Smooth muscle cell of the brain vasculature (primary cell): ENCODE measurements around the gene NAPA.

Source experiments
- DNase-seq: peaks from one replicate; pipeline ENCODE4 v3.0.0-alpha.2; 2012; ENCODE audit warnings: low read depth, low spot score

NAPA gene

DNA sequence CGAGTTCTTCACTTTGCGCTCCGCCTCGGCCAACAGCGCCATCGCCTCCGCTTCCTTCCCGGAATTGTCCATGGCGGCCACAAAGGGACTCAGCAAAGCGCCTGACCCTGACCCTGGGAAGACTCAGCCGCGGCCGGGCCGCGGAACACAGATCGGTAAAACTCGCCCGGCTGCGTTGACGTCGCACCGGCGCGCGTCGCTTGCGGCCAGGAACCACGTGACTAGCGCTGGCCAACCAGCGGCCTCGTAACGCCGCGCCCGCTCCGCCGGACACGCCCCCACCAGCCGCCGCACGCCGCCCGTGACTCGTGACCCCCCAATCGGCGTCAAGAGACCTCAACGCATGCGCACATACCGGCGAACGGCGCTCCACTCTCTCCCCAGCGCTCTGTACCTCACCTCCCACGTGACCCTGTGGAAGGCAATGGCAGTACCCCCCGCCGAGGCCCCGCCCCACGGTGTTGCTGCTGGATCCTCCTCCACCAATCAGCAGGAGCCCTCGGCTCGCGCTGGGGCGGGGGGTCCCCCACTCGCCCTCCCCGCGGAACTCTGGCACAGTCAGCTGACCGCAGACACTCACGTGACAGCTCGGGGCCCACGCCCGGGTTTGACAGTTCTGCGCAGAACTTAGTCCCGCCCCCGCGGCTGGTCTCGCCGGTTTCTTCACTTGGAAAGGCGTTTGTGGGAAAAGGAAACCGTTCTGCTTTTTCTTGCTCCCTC is at the start of gene NAPA:
NAPA (minus strand) TSS at position 195 of the 720 bp plus-strand sequence; CDS start at position 72, 123 bp downstream.
- DNase-seq, result peak; percentile 100

DNA sequence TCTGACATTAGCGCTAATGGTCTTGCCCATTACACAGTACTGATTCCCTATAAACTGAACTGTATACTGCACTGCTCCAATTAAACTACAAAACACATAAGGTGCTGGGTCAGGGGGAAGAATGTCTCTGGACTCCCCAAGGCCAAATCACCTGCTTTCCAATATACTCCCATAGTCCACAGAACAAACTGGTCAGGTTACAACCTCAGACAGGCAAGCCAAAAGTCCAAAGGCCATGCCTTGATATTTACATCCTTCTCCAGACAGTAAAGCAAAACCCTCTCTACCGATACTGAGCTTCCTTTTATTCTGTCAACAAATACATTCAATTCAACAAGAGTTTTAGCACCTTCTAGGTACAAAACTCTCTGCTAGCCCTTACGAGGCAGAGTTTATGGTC is 49.2 kb upstream of the NAPA start:
- no peak for DNase-seq

DNA sequence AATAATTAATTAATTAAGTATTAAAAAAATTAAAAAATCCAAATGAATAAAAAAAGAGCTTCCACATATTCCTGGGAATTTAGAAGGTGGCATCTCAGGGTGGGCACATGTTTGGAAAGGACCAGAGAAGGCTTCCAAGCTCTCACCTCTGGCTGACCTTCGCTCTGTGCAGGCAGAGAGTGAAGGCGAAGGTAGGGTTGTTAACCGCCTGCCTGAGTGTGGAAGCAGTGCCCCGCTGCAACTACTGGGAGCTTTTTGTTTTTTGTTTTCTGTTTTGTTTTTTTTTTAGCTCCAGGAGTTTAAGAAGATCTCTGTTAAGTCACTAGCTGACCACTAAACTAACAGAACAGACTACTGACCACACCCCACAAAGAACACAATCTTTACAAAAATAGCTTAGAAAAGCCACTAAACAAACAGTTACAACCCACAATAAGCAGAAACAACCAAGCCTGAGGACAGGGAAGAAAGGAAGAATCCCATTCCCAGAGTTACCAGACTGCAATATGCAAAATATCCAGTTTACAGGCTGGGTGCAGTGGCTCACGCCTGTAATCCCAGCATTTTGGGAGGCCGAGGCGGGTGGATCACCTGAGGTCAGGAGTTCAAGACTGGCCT is 46.7 kb upstream of the NAPA start:
- no peak for DNase-seq

DNA sequence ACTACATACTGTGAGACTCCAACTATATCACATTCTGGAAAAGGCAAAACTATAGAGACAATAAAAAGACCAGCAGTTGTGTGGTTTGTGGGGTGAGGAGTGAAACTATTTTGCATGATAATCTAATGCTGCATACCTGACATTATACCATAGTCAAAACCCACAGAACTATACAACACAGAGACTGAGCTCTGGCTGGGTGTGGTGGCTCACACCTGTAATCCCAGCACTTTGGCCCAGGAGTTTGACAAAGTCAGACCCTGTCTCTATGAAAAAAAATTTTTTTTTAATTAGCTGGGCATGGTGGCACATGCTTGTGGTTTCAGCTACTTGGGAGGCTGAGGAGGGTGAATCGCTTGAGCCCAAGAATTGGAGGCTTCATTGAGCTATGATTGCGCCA is 46.1 kb upstream of the NAPA start:
- DNase-seq, result no peak

DNA sequence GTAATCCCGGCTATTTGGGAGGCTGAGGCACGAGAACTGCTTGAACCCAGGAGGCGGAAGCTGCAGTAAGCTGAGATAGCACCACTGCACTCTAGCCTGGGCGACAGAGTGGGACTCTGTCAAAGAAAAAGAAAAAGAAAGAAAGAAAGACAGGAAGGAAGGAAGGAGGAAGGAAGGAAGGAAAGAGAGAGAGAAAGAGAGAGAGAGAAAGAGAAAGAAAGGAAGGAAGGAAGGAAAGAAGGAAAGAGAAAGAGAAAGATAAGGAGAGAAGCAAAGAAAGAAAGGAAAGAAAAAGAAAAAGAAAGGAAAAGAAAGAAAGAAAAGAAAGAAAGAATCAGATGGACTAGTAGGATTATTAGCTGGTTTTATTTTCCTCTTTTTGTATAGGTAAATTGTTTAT is 35.3 kb upstream of the NAPA start:
- DNase-seq, result no peak

DNA sequence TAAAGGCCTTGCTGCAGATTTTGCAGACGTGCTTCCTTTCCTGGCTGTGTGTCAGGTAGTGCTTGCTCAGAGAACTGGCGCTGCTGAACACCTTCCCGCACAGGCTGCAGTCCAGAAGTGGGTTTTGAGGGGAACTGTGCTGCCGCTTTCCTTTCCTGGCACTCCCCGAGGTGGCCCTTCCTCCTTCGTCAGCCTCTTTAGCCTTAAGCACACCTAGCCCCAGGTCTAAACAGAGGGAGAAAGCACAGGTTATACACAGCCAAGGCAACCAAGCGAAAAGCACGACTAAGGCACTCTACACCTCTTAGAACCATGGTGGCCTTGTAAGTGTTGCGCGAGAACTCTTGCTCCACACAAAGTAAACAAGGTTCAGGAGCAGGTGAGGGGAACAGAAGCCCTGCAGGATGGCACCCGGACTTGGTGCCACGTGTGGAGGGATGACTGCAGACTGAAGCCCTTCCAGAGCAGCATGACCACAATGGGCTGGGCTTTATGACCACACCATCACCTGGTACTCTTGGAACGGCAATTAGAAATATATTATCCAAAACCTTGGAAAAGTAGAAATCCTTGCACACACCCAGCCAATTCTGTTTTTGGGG is 34.5 kb upstream of the NAPA start:
- DNase-seq, result no peak

DNA sequence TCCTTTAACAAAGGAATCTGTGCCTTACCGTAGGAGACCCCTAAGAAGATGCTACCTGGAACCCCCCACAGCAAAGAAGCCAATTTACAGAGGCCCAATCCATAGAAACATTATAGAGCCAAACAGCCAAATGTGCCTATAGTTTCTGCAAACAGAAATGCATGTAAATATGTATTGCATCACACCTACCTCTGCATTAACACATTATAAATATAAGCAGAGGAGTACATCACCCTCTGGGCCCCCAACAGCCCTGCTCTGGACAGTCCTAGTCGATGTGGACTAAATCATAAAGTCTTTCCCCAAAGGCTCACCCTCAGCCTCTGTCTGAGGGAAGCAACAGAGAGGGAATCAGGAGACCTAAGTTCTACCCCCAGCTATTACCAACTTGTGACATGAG is 32.3 kb upstream of the NAPA start:
- no peak for DNase-seq

DNA sequence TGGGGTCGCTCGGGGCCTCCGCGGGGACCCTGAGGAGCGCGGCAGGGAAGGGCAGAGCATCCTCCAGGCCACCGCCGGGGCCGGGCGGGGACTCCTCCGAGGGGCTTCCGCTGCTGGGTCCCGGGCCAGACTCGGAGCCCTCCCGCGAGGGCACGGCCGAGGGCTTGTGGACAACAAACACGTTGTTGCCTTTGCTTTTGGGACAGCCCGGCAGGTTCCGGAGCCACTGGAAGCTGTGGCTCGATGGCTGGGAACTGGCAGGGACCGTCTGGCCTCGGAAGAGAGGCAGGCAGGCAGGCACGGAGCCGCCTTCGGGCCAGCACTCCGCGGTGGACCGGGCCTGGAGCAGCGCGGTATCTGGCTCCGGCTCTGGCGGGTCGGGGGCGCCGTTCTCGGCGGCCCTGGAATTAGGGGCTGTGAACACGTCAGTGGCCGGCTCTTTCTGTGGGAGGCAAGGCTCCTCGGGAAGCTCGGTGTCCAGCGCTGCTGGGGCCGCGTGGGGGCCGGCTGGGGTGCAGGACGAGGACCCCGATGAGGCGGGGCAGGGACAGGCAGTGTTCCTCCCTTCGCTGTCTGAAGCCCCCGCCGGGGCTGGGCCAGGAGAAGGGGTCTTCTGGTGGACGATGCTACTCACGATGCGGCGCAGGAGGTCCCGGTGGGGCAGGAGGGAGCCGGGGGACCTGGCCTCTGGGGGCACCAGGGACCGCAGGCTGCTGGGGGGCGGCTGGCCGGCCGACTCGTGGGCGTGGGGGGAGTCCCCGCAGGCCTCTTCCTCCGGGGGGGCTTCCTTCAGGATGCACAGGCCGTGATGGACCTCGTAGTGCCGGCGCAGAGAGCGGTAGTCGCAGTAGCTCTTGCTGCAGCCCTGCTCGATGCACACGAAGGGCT is 30.4 kb upstream of the NAPA start:
- DNase-seq, result no peak

DNA sequence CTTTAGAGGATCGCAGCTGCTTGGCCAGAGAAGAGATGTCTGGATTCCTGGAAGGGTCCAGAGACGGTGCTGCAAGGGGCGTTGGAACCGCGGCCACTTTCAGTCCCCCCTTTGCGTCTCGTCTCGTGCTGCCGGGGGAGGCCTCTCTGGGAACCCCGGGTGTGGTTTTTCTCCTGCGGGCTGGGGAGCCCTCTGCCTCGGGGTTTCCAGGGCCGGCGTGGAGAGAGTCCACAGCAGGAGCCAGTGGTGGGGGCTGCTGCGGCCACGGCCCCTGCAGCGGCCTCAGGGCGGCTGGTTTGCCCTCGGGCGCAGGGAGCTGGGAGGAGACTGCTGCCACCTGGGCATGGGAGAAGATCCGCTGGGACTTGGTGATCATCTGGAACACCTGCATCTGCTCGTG is 29.6 kb upstream of the NAPA start:
- DNase-seq, result no peak

DNA sequence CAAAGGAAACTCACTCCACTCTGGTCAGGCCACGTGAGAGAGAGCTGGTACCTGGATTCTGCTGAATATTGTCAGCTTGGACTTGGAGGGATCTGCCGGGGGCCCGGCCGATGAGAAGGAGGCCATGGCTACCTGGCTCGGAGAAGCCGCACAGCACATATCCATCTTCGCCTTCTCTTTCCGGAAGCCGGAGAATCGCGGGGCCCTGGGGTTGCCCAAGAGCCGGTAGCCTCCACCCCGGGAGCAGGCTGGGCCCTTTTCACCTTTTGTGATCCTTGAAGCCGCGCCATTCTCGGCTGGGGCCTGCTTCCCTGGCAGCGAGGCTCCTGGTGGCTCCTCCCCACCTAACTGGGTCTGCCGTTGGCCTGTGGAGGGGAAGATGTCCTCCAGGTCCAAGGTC is 29.2 kb upstream of the NAPA start:
- no peak for DNase-seq

DNA sequence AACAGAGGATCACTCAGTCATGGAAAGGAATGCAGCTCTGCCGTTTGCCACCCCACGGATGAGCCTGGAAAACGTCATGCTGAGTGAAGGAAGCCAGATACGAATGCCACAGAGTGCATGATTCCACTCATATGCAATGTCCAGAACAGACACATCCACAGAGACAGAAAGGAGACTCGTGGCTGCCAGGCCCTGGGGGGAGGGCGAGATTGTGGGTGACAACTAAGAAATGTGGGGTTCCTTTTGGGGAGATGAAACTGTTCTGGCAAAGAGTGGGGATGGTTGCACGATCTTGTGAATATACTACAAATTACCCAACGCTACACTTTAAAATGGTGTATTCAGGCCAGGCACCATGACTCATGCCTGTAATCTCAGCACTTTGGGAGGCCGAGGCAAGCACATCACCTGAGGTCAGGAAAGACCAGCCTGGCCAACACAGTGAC is 27.2 kb upstream of the NAPA start:
- no peak for DNase-seq

DNA sequence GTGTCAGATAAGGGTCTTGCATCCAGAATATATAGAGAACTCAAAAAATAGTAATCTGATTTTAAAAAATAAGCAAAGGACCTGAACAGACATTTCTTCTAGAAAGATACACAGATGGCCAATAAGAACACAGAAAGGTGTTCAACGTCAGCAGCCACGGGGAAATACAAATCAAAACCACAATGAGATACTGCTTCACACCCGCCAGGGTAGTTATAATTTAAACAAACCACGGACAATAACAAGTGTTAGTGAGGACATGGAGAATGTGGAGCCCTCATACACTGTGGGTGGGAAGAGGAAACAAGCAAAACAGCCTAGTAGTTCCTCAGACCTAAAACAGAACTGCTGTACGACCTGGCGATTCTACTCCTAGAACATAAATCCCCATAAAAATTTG is 26.7 kb upstream of the NAPA start:
- no peak for DNase-seq

DNA sequence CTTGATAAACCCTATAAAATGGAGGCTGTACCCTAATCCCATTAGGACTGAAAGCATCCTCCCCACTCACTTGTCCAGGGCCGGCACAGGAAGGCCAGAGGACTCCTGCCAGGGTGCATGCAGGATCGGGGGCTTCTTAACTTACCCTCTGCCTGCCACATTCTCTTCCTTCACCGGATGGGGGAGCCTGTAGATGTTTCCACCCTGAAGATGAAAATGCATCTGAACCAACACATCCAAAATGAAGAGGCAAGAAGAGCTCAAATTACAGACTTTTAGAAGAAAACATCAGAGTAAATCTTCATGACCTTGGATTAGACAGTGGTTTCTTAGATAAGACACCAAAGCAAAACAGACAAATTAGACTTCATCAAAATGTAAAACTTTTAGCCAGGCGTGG is 25.9 kb upstream of the NAPA start:
- DNase-seq, result no peak

DNA sequence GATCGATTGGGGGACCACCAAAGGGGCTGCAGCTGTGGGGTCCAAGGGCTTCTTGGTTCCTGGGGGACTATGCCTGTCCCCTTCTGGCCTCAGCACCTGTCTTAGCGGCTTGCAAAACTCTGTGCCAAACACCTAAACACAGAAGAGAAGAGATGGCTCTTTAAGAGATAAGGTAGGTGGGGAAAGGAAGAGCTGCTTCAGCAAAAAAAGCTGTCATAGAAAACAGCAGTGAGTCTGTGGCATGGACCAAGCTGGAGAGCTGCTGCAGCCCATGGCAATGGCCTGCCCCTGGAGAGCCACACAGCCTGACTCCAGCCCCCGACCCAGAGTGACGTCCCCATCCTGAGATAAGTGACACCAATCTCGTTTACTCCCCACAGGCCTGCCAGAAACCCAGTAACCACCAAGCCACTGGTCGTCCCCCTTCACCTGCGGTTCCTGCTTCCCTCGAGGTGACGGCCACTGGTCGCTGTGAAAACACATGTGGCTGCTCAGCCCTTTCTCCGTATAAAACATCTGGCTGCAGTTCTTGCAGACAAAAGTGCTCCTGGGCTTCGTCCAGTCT is 25.0 kb upstream of the NAPA start:
- no peak for DNase-seq

DNA sequence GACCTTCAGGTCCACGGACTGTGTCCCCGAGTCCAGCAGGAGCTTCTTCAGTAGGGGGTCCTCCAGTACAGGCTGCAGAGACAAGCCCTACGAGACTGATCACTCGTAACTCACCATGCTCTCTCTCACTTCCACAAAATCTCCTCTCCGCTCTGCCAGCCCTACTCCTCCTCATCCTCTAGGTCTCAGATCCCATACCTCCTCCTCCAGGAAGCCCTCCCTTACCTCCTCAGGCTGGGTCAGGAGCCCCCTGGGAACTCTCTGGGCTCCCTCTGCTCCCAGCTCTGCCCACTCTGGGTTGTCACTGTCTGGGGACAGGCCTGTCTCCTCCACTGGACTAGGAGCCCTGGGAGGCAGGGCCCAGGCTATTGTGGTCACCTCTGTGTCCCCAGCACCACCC is 23.9 kb upstream of the NAPA start:
- no peak for DNase-seq

DNA sequence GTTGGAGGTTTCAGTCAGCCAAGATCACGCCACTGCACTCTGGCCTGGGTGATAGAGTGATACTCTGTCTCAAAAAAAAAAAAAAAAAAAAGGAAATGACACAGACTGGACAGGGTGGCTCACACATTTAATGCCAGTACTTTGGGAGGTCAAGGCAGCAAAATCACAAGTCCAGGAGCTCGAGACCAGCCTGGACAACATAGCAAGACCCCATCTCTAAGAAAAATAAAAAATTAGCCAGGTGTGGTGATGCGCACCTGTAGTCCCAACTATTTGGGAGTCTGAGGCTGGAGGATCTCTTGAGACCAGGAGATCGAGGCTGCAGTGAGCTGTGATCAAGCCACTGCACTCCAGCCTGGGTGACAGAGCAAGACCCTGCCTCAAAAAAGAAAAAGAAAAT is 22.6 kb upstream of the NAPA start:
- DNase-seq, result no peak

DNA sequence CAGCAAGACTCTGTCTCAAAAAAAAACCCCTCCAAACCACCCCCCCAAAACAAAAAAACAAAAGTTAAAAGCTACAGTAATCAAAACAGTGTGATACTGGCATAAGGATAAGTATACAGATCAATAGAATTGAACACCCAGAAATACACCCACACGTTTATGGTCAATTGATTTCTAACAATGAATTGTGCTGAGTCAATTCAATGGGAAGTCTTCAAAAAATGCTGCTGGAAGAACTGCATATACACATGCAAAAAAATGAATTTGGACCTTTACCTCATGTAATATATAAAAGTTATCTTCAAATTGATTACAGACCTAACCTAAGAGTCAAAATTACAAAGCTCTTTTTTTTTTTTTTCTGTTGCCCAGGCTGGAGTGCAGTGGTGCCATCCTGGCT is 19.8 kb upstream of the NAPA start:
- no peak for DNase-seq

DNA sequence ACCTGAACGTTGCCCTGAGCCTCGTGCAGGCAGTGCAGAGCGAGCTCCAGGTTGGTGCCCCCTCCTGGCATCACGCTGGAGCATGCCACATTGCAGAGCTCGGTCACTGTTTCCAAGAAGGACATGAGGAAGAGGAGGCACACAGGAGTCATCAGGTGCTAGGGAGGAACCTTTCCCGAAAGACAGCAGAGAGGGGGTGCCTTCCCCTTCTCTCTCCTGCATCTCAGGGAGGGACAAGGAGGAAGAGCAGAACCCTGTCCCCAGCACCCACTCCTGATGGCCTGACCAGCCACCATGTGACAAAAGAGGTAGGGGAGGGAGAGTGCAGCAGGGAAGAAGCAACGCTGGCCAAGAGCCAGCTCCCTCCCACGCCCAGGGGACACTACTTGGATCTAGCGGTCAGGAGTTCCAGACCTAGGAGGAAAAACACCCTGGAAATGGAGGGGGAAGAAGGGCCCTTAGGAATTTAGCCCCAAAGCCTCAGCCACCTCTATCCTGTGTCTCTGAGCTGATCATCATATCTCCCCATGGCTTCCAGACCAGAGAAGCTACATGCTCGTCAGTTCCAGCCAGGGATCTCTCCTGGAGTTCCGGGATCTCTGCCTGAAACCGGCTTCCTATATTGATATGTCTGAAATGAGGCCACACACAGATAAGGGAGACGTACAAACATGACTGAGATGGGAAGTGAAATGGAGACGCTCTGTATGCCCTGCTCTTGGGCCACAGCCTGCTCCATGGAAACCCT is 17.0 kb upstream of the NAPA start:
- no peak for DNase-seq

DNA sequence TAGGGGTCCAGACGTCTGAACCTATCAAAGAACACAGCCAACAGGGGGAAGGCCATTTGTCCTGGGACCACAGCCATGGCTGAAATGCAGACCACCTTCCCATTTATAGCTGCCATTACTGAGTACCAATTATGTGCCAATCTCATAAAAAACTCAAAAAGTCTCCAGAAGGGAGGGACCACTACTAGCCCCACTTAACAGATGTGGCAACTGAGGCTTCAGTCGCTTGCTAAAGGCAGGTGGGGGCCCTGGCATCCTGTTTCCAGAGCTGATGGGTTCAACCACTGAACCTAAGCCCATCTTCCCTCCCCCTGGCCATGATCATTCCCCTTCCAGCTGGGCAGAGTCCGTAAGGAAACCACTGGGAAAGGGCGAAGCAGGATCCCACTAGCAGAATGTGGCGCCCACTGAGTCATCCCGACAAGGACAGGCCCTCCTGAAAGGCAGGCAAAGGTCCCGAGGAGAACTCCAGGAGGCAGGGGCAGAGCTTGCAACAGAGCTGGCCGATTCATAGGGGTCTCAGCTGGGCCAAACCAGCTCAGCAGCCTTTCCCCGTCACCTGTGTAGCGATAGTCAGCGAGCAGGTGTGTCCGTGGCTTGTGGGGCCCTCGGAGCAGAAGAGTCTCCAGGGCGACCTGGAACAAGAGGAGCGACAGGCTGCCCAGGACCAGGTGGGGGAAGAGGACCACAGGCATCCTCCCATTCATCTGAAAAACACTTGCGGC is 14.3 kb upstream of the NAPA start:
- no peak for DNase-seq

DNA sequence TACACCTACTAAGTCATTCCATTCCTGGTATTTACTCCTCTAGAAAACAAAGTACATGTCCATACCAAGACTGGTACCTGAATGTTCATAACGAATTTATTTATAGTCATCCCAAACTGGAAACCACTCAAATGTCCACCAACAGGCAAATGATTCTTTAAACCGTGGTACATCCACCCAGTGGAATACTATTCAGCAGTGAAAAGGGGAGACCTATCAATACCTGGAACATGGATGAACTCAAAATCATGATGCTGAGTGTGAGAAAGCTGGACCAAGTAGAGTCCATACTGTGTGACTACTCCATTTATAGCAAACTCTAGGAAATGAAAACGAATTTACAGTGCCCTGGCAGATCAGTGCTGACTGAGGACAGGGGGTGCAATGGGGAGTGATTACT is 11.9 kb upstream of the NAPA start:
- no peak for DNase-seq
